CD4-positive, alpha-beta T cell (primary cell): Measurements from ENCODE around the gene GLCE. TPM values are rescaled to one million over a fixed set of nuclear protein-coding genes. Genes with fewer than 3 reads are reported as not detected.

Experiments used
- ATAC-seq: fragments of 200-7000 bp; cut with Tn5 transposase; one replicate; pipeline ENCODE4 v1.10.0; 2022; ENCODE audit warnings: mild to moderate bottlenecking; ENCODE audit not compliant: poor library complexity
- CTCF ChIA-PET: fragments of 350-600 bp; sonication (Branson Sonifier 250); formaldehyde crosslinking; loops from one replicate; lab custom pipeline; 2021; ENCODE audit warnings: antibody characterized with exemption, inconsistent platforms; lab: Charles Lee
- POLR2A ChIA-PET: fragments of 350-600 bp; sonication (Branson Sonifier 250); formaldehyde crosslinking; loops from one replicate; lab custom pipeline; 2021; ENCODE audit warnings: antibody characterized with exemption, inconsistent platforms; lab: Charles Lee
- DNase-seq, 14 experiments: peaks; one replicate each; pipeline ENCODE4 v3.0.0-alpha.2; 2013 to 2020; ENCODE audit warnings: mixed read lengths in 2 of 14
- H3K27ac ChIP-seq, 2 donors: one replicate each; pipeline versions ENCODE4 v1.5.1 to v1.7.0; 2013; ENCODE audit warnings: low read length in 2 of 2, low read depth in 1 of 2, mild to moderate bottlenecking in 1 of 2
- H3K27me3 ChIP-seq, 2 experiments: 1 replicate in 1 of 2; 2 replicates in 1 of 2; pipeline versions ENCODE4 v1.6.1 to v1.7.0; 2013; ENCODE audit warnings: low read length in 2 of 2, control low read depth in 1 of 2, mild to moderate bottlenecking in 1 of 2, moderate library complexity in 1 of 2; ENCODE audit not compliant: insufficient read depth in 2 of 2, control insufficient read depth in 1 of 2
- H3K36me3 ChIP-seq: one replicate; pipeline ENCODE4 v1.6.1; 2013; ENCODE audit warnings: low read length, control low read depth; ENCODE audit not compliant: insufficient read depth
- H3K4me1 ChIP-seq: one replicate; pipeline ENCODE4 v1.6.1; 2013; ENCODE audit warnings: low read length, control low read depth; ENCODE audit not compliant: insufficient read depth
- H3K4me3 ChIP-seq: one replicate; pipeline ENCODE4 v1.5.1; 2013; ENCODE audit warnings: mild to moderate bottlenecking, low read length, moderate library complexity
- H3K9me3 ChIP-seq, 2 experiments: 1 replicate in 1 of 2; 2 replicates in 1 of 2; pipeline versions ENCODE4 v1.6.1 to v1.7.0; 2013; ENCODE audit warnings: low read length in 2 of 2, mild to moderate bottlenecking in 2 of 2, control low read depth in 1 of 2, moderate library complexity in 1 of 2; ENCODE audit not compliant: control insufficient read depth in 1 of 2, insufficient read depth in 1 of 2
- H3K27ac Mint-ChIP-seq: one replicate; pipeline ENCODE4 v1.8.0; 2020; ENCODE audit warnings: mixed read lengths
- H3K27me3 Mint-ChIP-seq: one replicate; pipeline ENCODE4 v1.8.0; 2021; ENCODE audit warnings: mixed read lengths
- H3K36me3 Mint-ChIP-seq: one replicate; pipeline ENCODE4 v1.8.0; 2021; ENCODE audit warnings: low read depth, mixed read lengths
- H3K4me1 Mint-ChIP-seq: one replicate; pipeline ENCODE4 v1.8.0; 2021; ENCODE audit warnings: low read depth, mixed read lengths
- H3K4me3 Mint-ChIP-seq: one replicate; pipeline ENCODE4 v1.8.0; 2020; ENCODE audit warnings: mild to moderate bottlenecking, mixed read lengths
- H3K9me3 Mint-ChIP-seq: one replicate; pipeline ENCODE4 v1.8.0; 2020; ENCODE audit warnings: mixed read lengths
- CTCF ChIP-seq: fragments of 200-600 bp; IDR thresholded peaks from one replicate; pipeline ENCODE4 v1.8.0; 2022; ENCODE audit warnings: antibody characterized with exemption, mild to moderate bottlenecking
- intact Hi-C, 2 experiments: fragments of 100-400 bp; cut with DNase I in 1 of 2; cut with micrococcal nuclease in 1 of 2; formaldehyde crosslinking; loops; one replicate each; pipeline versions ENCODE4 v1.15.1 to v1.9.0; 2023 to 2025; cut with DNase I, micrococcal nuclease
- total RNA-seq, 174 experiments: library from RNA in 2 of 174; stranded (reverse) in 2 of 174; gene quantifications; one replicate each; pipeline ENCODE4 v1.2.3 and lab custom pipeline; 2021 to 2026

Gene GLCE
- total RNA-seq, 2 experiments from 2014 or later: 3.2 TPM

GRCh38 chr15:69140306-69140705 lies 20.1 kb upstream of the GLCE start:
- no peak overlapping the region for H3K4me3 Mint-ChIP-seq
- H3K36me3 ChIP-seq: no peaks in the 10 kb centered on the region
- H3K4me3 ChIP-seq: no peak overlapping the region
- no peaks in the 10 kb centered on the region for H3K36me3 Mint-ChIP-seq
- no peaks in the 10 kb centered on the region for H3K9me3 ChIP-seq
- no peak for TF ChIP-seq CTCF
- H3K27me3 Mint-ChIP-seq: peaks cover 68% of the 10 kb centered on the region
- CTCF ChIA-PET: no interaction called here
- no peaks in the 10 kb centered on the region for H3K9me3 Mint-ChIP-seq
- H3K27me3 ChIP-seq: peaks cover 0 to 8% of the 10 kb centered on the region in 2 experiments
- ATAC-seq: no peak
- intact Hi-C loops: loop anchor here in 1 of 2 experiments (5.0 kb wide), 1 partner anchor 47 kb away; no protein-coding TSS in a partner anchor
- H3K4me1 Mint-ChIP-seq: no peaks in the 10 kb centered on the region
- POLR2A ChIA-PET: no interaction called here
- no peak for DNase-seq
- no peaks in the 10 kb centered on the region for H3K4me1 ChIP-seq
- H3K27ac ChIP-seq: no peak overlapping the region
- H3K27ac Mint-ChIP-seq: no peak overlapping the region

- CTCF ChIA-PET: no interaction called here
- H3K36me3 ChIP-seq: no peaks in the 10 kb centered on the region
- H3K36me3 Mint-ChIP-seq: no peaks in the 10 kb centered on the region
- peaks cover 0 to 8% of the 10 kb centered on the region in 2 experiments for H3K27me3 ChIP-seq
- no peak overlapping the region for H3K4me3 ChIP-seq
- H3K4me1 ChIP-seq: no peaks in the 10 kb centered on the region
- no peak for DNase-seq
- H3K27ac ChIP-seq: no peak overlapping the region
- POLR2A ChIA-PET: no interaction called here
- no peak for TF ChIP-seq CTCF
- no peak for ATAC-seq
- H3K4me1 Mint-ChIP-seq: no peaks in the 10 kb centered on the region
- H3K9me3 ChIP-seq: no peaks in the 10 kb centered on the region
- no peaks in the 10 kb centered on the region for H3K9me3 Mint-ChIP-seq
- peaks cover 78% of the 10 kb centered on the region for H3K27me3 Mint-ChIP-seq
- intact Hi-C loops: loop anchor here in 1 of 2 experiments (5.0 kb wide), 1 partner anchor 46 kb away; no protein-coding TSS in a partner anchor
- H3K4me3 Mint-ChIP-seq: no peak overlapping the region
- H3K27ac Mint-ChIP-seq: no peak overlapping the region
Observed at GRCh38 chr15:69141286-69141701, 19.1 kb upstream of the GLCE start.

GRCh38 chr15:69141833-69142232 lies 18.6 kb upstream of the GLCE start:
- Histone ChIP-seq H3K27me3 (peaks cover 0 to 10% of the 10 kb centered on the region in 2 experiments), H3K4me1 (no peaks in the 10 kb centered on the region), H3K4me3 (no peak overlapping the region), H3K27ac (no peak overlapping the region), H3K9me3 (no peaks in the 10 kb centered on the region), H3K36me3 (no peaks in the 10 kb centered on the region)
- ATAC-seq (no peak), DNase-seq (no peak)
- intact Hi-C loops: loop anchor here in 1 of 2 experiments (5.0 kb wide), 1 partner anchor 45 kb away; no protein-coding TSS in a partner anchor
- POLR2A ChIA-PET: no interaction called here
- Mint-ChIP-seq H3K36me3 (no peaks in the 10 kb centered on the region), H3K4me1 (no peaks in the 10 kb centered on the region), H3K27ac (no peak overlapping the region), H3K4me3 (no peak overlapping the region), H3K9me3 (no peaks in the 10 kb centered on the region), H3K27me3 (peaks cover 80% of the 10 kb centered on the region)
- CTCF ChIA-PET: no interaction called here
- TF ChIP-seq CTCF: no peak
